NOMO-1 (cell line): ENCODE data around the gene THEMIS.
"Not testable (repeated sequence)": the region's sequence is repeated elsewhere in the genome, so short reads cannot be mapped to it uniquely, and the experiment has no call there.

Experiments
- DNase-seq, 2 experiments: peaks; one replicate each; lab custom pipeline; 2025; ENCODE audit not compliant: unreplicated experiment in 2 of 2; lab: John Stamatoyannopoulos, UW

Gene THEMIS

GRCh38 chr6:127737768-127738167, 163.1 kb downstream of the THEMIS start:
- no peak for DNase-seq

- peak; percentile 1 to 44 for DNase-seq
Observed at GRCh38 chr6:127737009-127737486, 163.8 kb downstream of the THEMIS start.

GRCh38 chr6:127732927-127733326, 167.9 kb downstream of the THEMIS start:
- no peak for DNase-seq

GRCh38 chr6:127727260-127727953, 173.5 kb downstream of the THEMIS start:
- DNase-seq: no peak

- DNase-seq: no peak
Observed at GRCh38 chr6:127725821-127726220, 175.0 kb downstream of the THEMIS start.

GRCh38 chr6:127718694-127719093, 182.2 kb downstream of the THEMIS start:
- DNase-seq: no peak

- no peak for DNase-seq
Observed at GRCh38 chr6:127717384-127717783, 183.5 kb downstream of the THEMIS start.

- no peak for DNase-seq
Observed at GRCh38 chr6:127716465-127716864, 184.4 kb downstream of the THEMIS start.

GRCh38 chr6:127710668-127711067, 190.2 kb downstream of the THEMIS start:
- DNase-seq: no peak

- no peak for DNase-seq
Observed at GRCh38 chr6:127706216-127706615, 194.6 kb downstream of the THEMIS start.

- DNase-seq: no peak
Observed at GRCh38 chr6:127695108-127695507, 205.8 kb downstream of the THEMIS start.

GRCh38 chr6:127691146-127691545, 209.7 kb downstream of the THEMIS start:
- no peak for DNase-seq

GRCh38 chr6:127690588-127690987, 210.3 kb downstream of the THEMIS start:
- DNase-seq: no peak

GRCh38 chr6:127690092-127690491, 210.8 kb downstream of the THEMIS start:
- no peak for DNase-seq

- not testable (repeated sequence) for DNase-seq
Observed at GRCh38 chr6:127687490-127687889, 213.4 kb downstream of the THEMIS start.

- no peak for DNase-seq
Observed at GRCh38 chr6:127686084-127686483, 214.8 kb downstream of the THEMIS start.

- DNase-seq: no peak
Observed at GRCh38 chr6:127684501-127684900, 216.4 kb downstream of the THEMIS start.
